ENCODE measurements around the gene C2orf42.
A peak's percentile ranks its signal among the peaks of the same experiment; 100 is the strongest.
"Not testable (repeated sequence)": the region's sequence is repeated elsewhere in the genome, so short reads cannot be mapped to it uniquely, and the experiment has no call there.

Gene C2orf42

DNA sequence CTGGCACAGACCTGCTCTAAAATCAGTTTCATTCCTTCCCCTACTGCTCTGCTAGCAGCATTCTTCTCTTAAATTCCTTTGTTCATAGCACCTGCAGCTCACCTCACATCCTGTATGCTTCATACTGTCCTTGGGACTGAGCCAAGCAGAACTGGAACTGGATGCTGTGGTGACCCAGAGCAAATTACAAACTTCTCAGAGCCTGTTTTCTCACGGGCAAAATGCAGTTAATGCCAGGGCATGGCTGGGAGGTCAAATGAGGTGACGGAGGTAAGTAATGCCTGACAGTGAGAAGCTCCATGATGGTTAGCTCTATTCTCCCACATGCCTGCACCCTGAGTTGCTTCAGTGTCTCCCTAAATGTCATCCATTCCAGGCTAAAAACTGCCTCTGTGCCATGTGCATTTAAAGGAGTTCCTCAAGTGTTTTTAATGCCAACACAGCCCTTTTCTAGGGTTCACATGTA, 29.7 kb downstream of the C2orf42 start:
- no peaks in the 10 kb centered on the region for H3K36me3 ChIP-seq (ENCODE audit: insufficient read depth)
- peak overlapping the region; percentile 5 for H3K4me3 ChIP-seq (IDR thresholded peaks at IDR 0.05; ENCODE audit: insufficient read depth, low read depth, low read length)
- no peaks in the 10 kb centered on the region for H3K79me2 ChIP-seq (ENCODE audit: insufficient read depth, low read depth)
- TF ChIP-seq, protein P1, sequence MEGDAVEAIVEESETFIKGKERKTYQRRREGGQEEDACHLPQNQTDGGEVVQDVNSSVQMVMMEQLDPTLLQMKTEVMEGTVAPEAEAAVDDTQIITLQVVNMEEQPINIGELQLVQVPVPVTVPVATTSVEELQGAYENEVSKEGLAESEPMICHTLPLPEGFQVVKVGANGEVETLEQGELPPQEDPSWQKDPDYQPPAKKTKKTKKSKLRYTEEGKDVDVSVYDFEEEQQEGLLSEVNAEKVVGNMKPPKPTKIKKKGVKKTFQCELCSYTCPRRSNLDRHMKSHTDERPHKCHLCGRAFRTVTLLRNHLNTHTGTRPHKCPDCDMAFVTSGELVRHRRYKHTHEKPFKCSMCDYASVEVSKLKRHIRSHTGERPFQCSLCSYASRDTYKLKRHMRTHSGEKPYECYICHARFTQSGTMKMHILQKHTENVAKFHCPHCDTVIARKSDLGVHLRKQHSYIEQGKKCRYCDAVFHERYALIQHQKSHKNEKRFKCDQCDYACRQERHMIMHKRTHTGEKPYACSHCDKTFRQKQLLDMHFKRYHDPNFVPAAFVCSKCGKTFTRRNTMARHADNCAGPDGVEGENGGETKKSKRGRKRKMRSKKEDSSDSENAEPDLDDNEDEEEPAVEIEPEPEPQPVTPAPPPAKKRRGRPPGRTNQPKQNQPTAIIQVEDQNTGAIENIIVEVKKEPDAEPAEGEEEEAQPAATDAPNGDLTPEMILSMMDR (conservative IDR thresholded peaks at IDR 0.05; ENCODE audit: low read depth, low read length), result no peak
- H3K27ac ChIP-seq, result peak overlapping the region; percentile 88
- H3K9ac ChIP-seq, result peak overlapping the region; percentile 60; the same call in 1 of the 2 replicates
- no peaks in the 10 kb centered on the region for H3K27me3 ChIP-seq (ENCODE audit: insufficient read depth, low read depth)
- H4K20me1 ChIP-seq (ENCODE audit: insufficient read depth), result no peaks in the 10 kb centered on the region
- peak overlapping the region; percentile 32; the same call in 1 of the 2 replicates for H2AFZ ChIP-seq (ENCODE audit: low read depth)
- H3K4me1 ChIP-seq (ENCODE audit: low read depth, poor library complexity, severe bottlenecking), result peaks cover 42% of the 10 kb centered on the region
- peak overlapping the region; percentile 79 for H3K4me2 ChIP-seq

DNA sequence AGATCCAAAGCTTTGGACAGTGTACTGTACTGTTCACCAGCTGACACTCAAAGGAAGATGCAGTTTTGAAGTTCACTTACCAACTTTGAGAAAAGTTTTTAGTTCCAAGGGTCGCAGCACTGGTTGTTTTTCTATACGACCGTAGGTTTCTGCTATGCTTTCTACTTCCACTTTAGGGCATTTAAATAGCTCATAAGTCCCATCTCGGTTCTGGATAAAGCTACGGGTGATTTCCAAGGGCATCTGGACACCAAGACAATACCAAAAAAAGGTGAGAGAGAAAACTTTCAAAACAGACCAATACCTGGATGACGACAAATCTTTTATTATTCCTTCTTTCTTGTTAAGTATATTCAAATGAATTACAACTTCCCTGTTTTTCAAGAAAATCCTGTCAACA, 30.3 kb downstream of the C2orf42 start:
- peak overlapping the region; percentile 47 for H2AFZ ChIP-seq (ENCODE audit: low read depth)
- no peaks in the 10 kb centered on the region for H4K20me1 ChIP-seq (ENCODE audit: insufficient read depth)
- TF ChIP-seq, protein P1 (conservative IDR thresholded peaks at IDR 0.05; ENCODE audit: low read depth, low read length), result no peak
- no peaks in the 10 kb centered on the region for H3K36me3 ChIP-seq (ENCODE audit: insufficient read depth)
- peak overlapping the region; percentile 88 for H3K27ac ChIP-seq
- H3K4me2 ChIP-seq, result peak overlapping the region; percentile 79
- peaks cover 42% of the 10 kb centered on the region for H3K4me1 ChIP-seq (ENCODE audit: low read depth, poor library complexity, severe bottlenecking)
- H3K4me3 ChIP-seq (IDR thresholded peaks at IDR 0.05; ENCODE audit: insufficient read depth, low read depth, low read length), result peak overlapping the region; percentile 94
- H3K27me3 ChIP-seq (ENCODE audit: insufficient read depth, low read depth), result no peaks in the 10 kb centered on the region
- H3K9ac ChIP-seq, result peak overlapping the region; percentile 60; the same call in 1 of the 2 replicates
- H3K79me2 ChIP-seq (ENCODE audit: insufficient read depth, low read depth), result no peaks in the 10 kb centered on the region

DNA sequence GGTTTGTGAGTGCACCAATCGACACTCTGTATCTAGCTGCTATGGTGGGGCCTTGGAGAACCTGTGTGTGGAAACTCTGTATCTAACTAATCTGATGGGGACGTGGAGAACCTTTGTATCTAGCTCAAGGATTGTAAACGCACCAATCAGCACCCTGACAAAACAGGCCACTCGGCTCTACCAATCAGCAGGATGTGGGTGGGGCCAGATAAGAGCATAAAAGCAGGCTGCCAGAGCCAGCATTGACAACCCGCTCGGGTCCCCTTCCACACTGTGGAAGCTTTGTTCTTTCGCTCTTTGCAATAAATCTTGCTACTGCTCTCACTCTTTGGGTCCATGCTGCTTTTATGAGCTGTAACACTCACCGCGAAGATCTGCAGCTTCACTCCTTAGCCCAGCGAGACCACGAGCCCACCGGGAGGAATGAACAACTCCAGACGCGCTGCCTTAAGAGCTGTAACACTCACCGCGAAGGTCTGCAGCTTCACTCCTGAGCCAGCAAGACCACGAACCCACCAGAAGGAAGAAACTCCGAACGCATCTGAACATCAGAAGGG, 41.6 kb downstream of the C2orf42 start:
- H3K27me3 ChIP-seq (ENCODE audit: insufficient read depth, low read depth); H3K36me3 ChIP-seq (ENCODE audit: insufficient read depth); H3K4me2 ChIP-seq; H3K9ac ChIP-seq; H3K27ac ChIP-seq; H2AFZ ChIP-seq (ENCODE audit: low read depth); H3K79me2 ChIP-seq (ENCODE audit: insufficient read depth, low read depth); H4K20me1 ChIP-seq (ENCODE audit: insufficient read depth); H3K4me3 ChIP-seq (IDR thresholded peaks at IDR 0.05; ENCODE audit: insufficient read depth, low read depth, low read length): not testable (repeated sequence)
- H3K4me1 ChIP-seq (ENCODE audit: low read depth, poor library complexity, severe bottlenecking), result peaks cover 28% of the 10 kb centered on the region

DNA sequence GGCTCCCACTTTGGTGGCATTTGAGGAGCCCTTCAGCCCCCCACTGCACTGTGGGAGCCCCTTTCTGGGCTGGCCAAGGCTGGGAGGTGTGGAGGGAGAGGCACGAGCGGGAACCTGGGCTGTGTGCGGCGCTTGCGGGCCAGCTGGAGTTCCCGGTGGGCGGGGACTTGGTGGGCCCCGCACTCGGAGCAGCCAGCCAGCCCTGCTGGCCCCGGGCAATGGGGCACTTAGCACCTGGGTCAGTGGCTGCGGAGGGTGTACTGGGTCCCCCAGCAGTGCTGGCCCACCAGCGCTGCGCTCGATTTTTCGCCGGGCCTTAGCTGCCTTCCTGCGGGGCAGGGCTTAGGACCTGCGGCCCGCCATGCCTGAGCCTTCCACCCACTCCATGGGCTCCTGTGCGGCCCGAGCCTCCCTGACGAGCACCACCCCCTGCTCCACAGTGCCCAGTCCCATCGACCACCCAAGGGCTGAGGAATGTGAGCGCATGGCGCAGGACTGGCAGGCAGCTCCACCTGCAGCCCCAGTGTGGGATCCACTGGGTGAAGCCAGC, 42.5 kb downstream of the C2orf42 start:
- H3K27ac ChIP-seq; H3K36me3 ChIP-seq (ENCODE audit: insufficient read depth); H3K4me3 ChIP-seq (IDR thresholded peaks at IDR 0.05; ENCODE audit: insufficient read depth, low read depth, low read length); H4K20me1 ChIP-seq (ENCODE audit: insufficient read depth); H3K9ac ChIP-seq; H2AFZ ChIP-seq (ENCODE audit: low read depth); H3K27me3 ChIP-seq (ENCODE audit: insufficient read depth, low read depth); H3K4me2 ChIP-seq; H3K79me2 ChIP-seq (ENCODE audit: insufficient read depth, low read depth): not testable (repeated sequence)
- H3K4me1 ChIP-seq (ENCODE audit: low read depth, poor library complexity, severe bottlenecking), result peaks cover 37% of the 10 kb centered on the region

DNA sequence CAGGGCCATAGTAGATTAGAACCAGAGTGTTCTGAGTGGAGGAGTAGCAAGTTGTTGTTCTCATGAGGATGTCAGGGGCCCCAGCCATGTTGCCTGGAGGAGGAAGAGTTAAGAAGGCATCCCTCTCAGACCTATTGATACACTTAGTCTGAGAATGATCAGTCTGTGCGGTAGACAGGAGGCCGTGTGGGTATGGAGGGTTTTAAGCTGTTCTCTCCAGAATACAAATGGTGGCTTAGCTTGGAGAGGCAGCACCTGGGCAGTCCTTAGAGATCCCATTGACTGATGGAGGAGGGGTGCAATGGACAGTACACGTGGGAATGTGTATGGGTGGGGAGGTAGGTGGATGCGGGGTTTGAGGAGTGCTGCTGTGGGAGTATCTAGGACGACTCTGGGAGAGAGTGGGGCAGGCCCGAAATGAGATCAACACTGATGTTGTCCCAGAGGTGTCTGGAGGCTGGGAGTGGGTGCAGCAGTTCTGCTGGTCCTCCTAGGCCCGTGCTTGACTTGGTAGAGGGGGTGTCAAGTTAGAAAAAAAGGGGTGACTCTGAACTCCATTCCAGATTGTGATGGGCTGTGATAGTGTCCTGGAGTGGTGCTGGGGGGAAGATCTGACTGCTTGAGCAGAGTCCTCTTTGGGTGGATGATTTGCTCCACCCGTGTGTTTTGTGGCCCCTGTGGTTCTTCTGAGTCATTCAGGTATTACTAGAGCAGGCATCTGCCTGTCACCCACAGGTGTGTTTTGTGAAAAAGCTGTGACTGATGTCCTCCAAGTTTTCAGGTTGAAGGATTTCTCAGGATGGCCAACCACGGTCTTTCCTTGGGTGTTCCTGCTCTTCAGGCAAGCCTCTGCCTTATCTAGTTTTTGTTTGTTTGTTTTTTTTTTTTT, 44.7 kb downstream of the C2orf42 start:
- Histone ChIP-seq H4K20me1 (ENCODE audit: insufficient read depth) (no peaks in the 10 kb centered on the region), H3K79me2 (ENCODE audit: insufficient read depth, low read depth) (no peaks in the 10 kb centered on the region), H2AFZ (ENCODE audit: low read depth) (peak overlapping the region; percentile 6; the same call in 1 of the 2 replicates), H3K27ac (no peak overlapping the region), H3K4me1 (ENCODE audit: low read depth, poor library complexity, severe bottlenecking) (peaks cover 49% of the 10 kb centered on the region), H3K4me2 (peak overlapping the region; percentile 24; the same call in 1 of the 2 replicates), H3K27me3 (ENCODE audit: insufficient read depth, low read depth) (no peaks in the 10 kb centered on the region), H3K36me3 (ENCODE audit: insufficient read depth) (no peaks in the 10 kb centered on the region), H3K4me3 (IDR thresholded peaks at IDR 0.05; ENCODE audit: insufficient read depth, low read depth, low read length) (no peak overlapping the region), H3K9ac (no peak overlapping the region)
- TF ChIP-seq, protein P1 (conservative IDR thresholded peaks at IDR 0.05; ENCODE audit: low read depth, low read length), result no peak

All from KMS-11 (cell line).